Activated T-cell treated with anti-CD3 and anti-CD28 coated beads, Interleukin-2, amount 50 U/mL, for 24 hours (primary cell): ENCODE measurements around the gene MED22.
"Not testable (repeated sequence)": the region's sequence is repeated elsewhere in the genome, so short reads cannot be mapped to it uniquely, and the experiment has no call there.

Experiments used
- DNase-seq: peaks from one replicate; pipeline ENCODE4 v3.0.0-alpha.2; 2020
- H3K27ac Mint-ChIP-seq: 2 replicates; pipeline ENCODE4 v1.8.0; 2020; ENCODE audit warnings: mild to moderate bottlenecking, mixed read lengths
- H3K27me3 Mint-ChIP-seq: 2 replicates; pipeline ENCODE4 v1.8.0; 2020; ENCODE audit warnings: mixed read lengths
- H3K36me3 Mint-ChIP-seq: 2 replicates; pipeline ENCODE4 v1.8.0; 2020; ENCODE audit warnings: low read depth, mixed read lengths
- H3K4me1 Mint-ChIP-seq: 2 replicates; pipeline ENCODE4 v1.8.0; 2020; ENCODE audit warnings: low read depth, mixed read lengths
- H3K4me3 Mint-ChIP-seq: 2 replicates; pipeline ENCODE4 v1.8.0; 2020; ENCODE audit warnings: mild to moderate bottlenecking, moderate library complexity, mixed read lengths
- H3K9me3 Mint-ChIP-seq: 2 replicates; pipeline ENCODE4 v1.8.0; 2020; ENCODE audit warnings: mixed read lengths

Gene MED22

GRCh38 chr9:133304158-133304470, 43.8 kb downstream of the MED22 start:
- no peak overlapping the region for H3K27ac Mint-ChIP-seq
- H3K36me3 Mint-ChIP-seq = no peaks in the 10 kb centered on the region
- no peak for DNase-seq
- H3K4me3 Mint-ChIP-seq = no peak overlapping the region
- no peaks in the 10 kb centered on the region for H3K9me3 Mint-ChIP-seq
- peaks cover 8% of the 10 kb centered on the region for H3K27me3 Mint-ChIP-seq
- no peaks in the 10 kb centered on the region for H3K4me1 Mint-ChIP-seq

GRCh38 chr9:133303266-133304157, 44.4 kb downstream of the MED22 start:
- Mint-ChIP-seq H3K4me3 (no peak overlapping the region), H3K36me3 (no peaks in the 10 kb centered on the region), H3K9me3 (no peaks in the 10 kb centered on the region), H3K4me1 (no peaks in the 10 kb centered on the region), H3K27me3 (peaks cover 7% of the 10 kb centered on the region), H3K27ac (no peak overlapping the region)
- no peak for DNase-seq

- H3K4me1 Mint-ChIP-seq = no peaks in the 10 kb centered on the region
- no peaks in the 10 kb centered on the region for H3K9me3 Mint-ChIP-seq
- no peak overlapping the region for H3K27ac Mint-ChIP-seq
- no peak overlapping the region for H3K4me3 Mint-ChIP-seq
- DNase-seq = no peak
- no peaks in the 10 kb centered on the region for H3K36me3 Mint-ChIP-seq
- peaks cover 9% of the 10 kb centered on the region for H3K27me3 Mint-ChIP-seq
These were observed 46.4 kb downstream of the MED22 start for GRCh38 chr9:133301253-133302230.

- not testable (repeated sequence) for H3K27me3 Mint-ChIP-seq, H3K4me1 Mint-ChIP-seq, DNase-seq, H3K36me3 Mint-ChIP-seq, H3K9me3 Mint-ChIP-seq, H3K27ac Mint-ChIP-seq, H3K4me3 Mint-ChIP-seq
These were observed 47.9 kb downstream of the MED22 start for GRCh38 chr9:133299996-133300395.

- Mint-ChIP-seq H3K27ac (no peak overlapping the region), H3K9me3 (peaks cover 23% of the 10 kb centered on the region), H3K36me3 (no peaks in the 10 kb centered on the region), H3K4me3 (no peak overlapping the region), H3K27me3 (peaks cover 41% of the 10 kb centered on the region), H3K4me1 (no peaks in the 10 kb centered on the region)
- no peak for DNase-seq
These were observed 53.7 kb downstream of the MED22 start for GRCh38 chr9:133294257-133294656.

GRCh38 chr9:133290751-133291302, 57.1 kb downstream of the MED22 start:
- no peak for DNase-seq
- H3K9me3 Mint-ChIP-seq = peaks cover 25% of the 10 kb centered on the region
- H3K4me1 Mint-ChIP-seq = no peaks in the 10 kb centered on the region
- H3K27me3 Mint-ChIP-seq = peaks cover 35% of the 10 kb centered on the region
- no peak overlapping the region for H3K27ac Mint-ChIP-seq
- H3K4me3 Mint-ChIP-seq = no peak overlapping the region
- no peaks in the 10 kb centered on the region for H3K36me3 Mint-ChIP-seq
